PFSK-1 (cell line): ENCODE results near the gene GNGT1.

Experiments
- FOXP2 ChIP-seq: optimal IDR thresholded peaks from 2 replicates; pipeline ENCODE3; 2011; ENCODE audit warnings: borderline replicate concordance, control low read depth, inconsistent platforms; ENCODE audit not compliant: insufficient read depth; ENCODE audit errors: extremely low read length, extremely low read depth
- POLR2AphosphoS5 ChIP-seq: IDR thresholded peaks from 2 replicates; pipeline ENCODE4 v1.6.1; 2012; ENCODE audit warnings: low read depth, mild to moderate bottlenecking, control low read depth, low read length, moderate library complexity
- REST ChIP-seq, 2 experiments: IDR thresholded peaks; 2 replicates each; pipeline versions ENCODE4 v1.6.1 to v1.8.0; 2011 to 2012; ENCODE audit warnings: low read depth in 2 of 2, low read length in 2 of 2, control low read depth in 1 of 2, inconsistent platforms in 1 of 2, mild to moderate bottlenecking in 1 of 2, moderate library complexity in 1 of 2; ENCODE audit not compliant: insufficient read depth in 1 of 2
- SIN3A ChIP-seq: IDR thresholded peaks from 2 replicates; pipeline ENCODE4 v1.6.1; 2012; ENCODE audit warnings: mild to moderate bottlenecking, low read length, moderate library complexity, borderline replicate concordance; ENCODE audit not compliant: insufficient read depth
- TAF1 ChIP-seq: IDR thresholded peaks from 2 replicates; pipeline ENCODE4 v1.6.1; 2012; ENCODE audit warnings: low read length, control low read depth, borderline replicate concordance; ENCODE audit not compliant: insufficient read depth

The GNGT1 gene

GRCh38 chr7:93941945-93942344, 35.6 kb downstream of the GNGT1 start:
- no peak for TF ChIP-seq REST (IDR thresholded peaks at IDR 0.05; ENCODE audit: insufficient read depth in 1 of 2, low read depth in 2 of 2, low read length in 2 of 2)
- TF ChIP-seq TAF1 = no peak
- no peak for TF ChIP-seq POLR2AphosphoS5
- TF ChIP-seq SIN3A = no peak
- TF ChIP-seq FOXP2 = no peak

GRCh38 chr7:93943816-93944540, 37.6 kb downstream of the GNGT1 start:
- TF ChIP-seq REST (IDR thresholded peaks at IDR 0.05; ENCODE audit: insufficient read depth in 1 of 2, low read depth in 2 of 2, low read length in 2 of 2) = no peak
- no peak for TF ChIP-seq POLR2AphosphoS5
- TF ChIP-seq TAF1 = no peak
- TF ChIP-seq SIN3A = no peak
- no peak for TF ChIP-seq FOXP2

- TF ChIP-seq FOXP2 (no peak), REST (IDR thresholded peaks at IDR 0.05; ENCODE audit: insufficient read depth in 1 of 2, low read depth in 2 of 2, low read length in 2 of 2) (no peak), POLR2AphosphoS5 (no peak)
These were observed 38.3 kb downstream of the GNGT1 start for GRCh38 chr7:93944673-93945072.

GRCh38 chr7:93945083-93945482, 38.7 kb downstream of the GNGT1 start:
- TF ChIP-seq TAF1 (no peak), POLR2AphosphoS5 (no peak)

GRCh38 chr7:93945756-93946535, 39.6 kb downstream of the GNGT1 start:
- TF ChIP-seq POLR2AphosphoS5 = no peak
- TF ChIP-seq TAF1 = no peak
- no peak for TF ChIP-seq FOXP2
- no peak for TF ChIP-seq SIN3A
- no peak for TF ChIP-seq REST (IDR thresholded peaks at IDR 0.05; ENCODE audit: insufficient read depth in 1 of 2, low read depth in 2 of 2, low read length in 2 of 2)
